Subcutaneous abdominal adipose tissue (tissue), 5 donors: ENCODE data around the gene MYO7B.
"Not testable (repeated sequence)": the region's sequence is repeated elsewhere in the genome, so short reads cannot be mapped to it uniquely, and the experiment has no call there.

Experiments used
- H3K27ac ChIP-seq: one replicate; pipeline ENCODE4 v1.7.0; 2013; ENCODE audit warnings: low read depth, mild to moderate bottlenecking, inconsistent platforms, low read length, moderate library complexity
- H3K27me3 ChIP-seq, 5 donors: one replicate each; pipeline ENCODE4 v1.7.0; 2013; ENCODE audit warnings: low read length in 5 of 5, inconsistent platforms in 1 of 5; ENCODE audit not compliant: control insufficient read depth in 5 of 5, insufficient read depth in 4 of 5
- H3K36me3 ChIP-seq, 5 donors: one replicate each; pipeline ENCODE4 v1.7.0; 2013; ENCODE audit warnings: low read length in 5 of 5; ENCODE audit not compliant: control insufficient read depth in 5 of 5, insufficient read depth in 5 of 5
- H3K4me1 ChIP-seq, 5 donors: one replicate each; pipeline ENCODE4 v1.7.0; 2013; ENCODE audit warnings: low read length in 5 of 5, mild to moderate bottlenecking in 3 of 5, moderate library complexity in 1 of 5; ENCODE audit not compliant: control insufficient read depth in 5 of 5, insufficient read depth in 5 of 5
- H3K4me3 ChIP-seq, 5 donors: one replicate each; pipeline ENCODE4 v1.7.0; 2013; ENCODE audit warnings: low read length in 5 of 5, low read depth in 1 of 5
- H3K9ac ChIP-seq, 5 donors: one replicate each; pipeline ENCODE4 v1.7.0; 2013; ENCODE audit warnings: low read length in 5 of 5, mild to moderate bottlenecking in 4 of 5, moderate library complexity in 3 of 5
- H3K9me3 ChIP-seq, 5 donors: one replicate each; pipeline ENCODE4 v1.7.0; 2013; ENCODE audit warnings: low read length in 5 of 5; ENCODE audit not compliant: control insufficient read depth in 5 of 5
- donor health status: healthy.
- donor health status: healthy.
- donor health status: healthy.
- donor health status: healthy.
- donor health status: healthy.

The MYO7B gene

GRCh38 chr2:127530245-127531140 is 5.0 kb upstream of the MYO7B start:
- Histone ChIP-seq H3K27ac (no peak overlapping the region), H3K9me3 (peaks cover 0 to 5% (median 3%) of the 10 kb centered on the region in 5 donors), H3K4me1 (peaks cover 4 to 11% (median 9%) of the 10 kb centered on the region in 5 donors), H3K36me3 (no peaks in the 10 kb centered on the region), H3K9ac (no peak overlapping the region), H3K27me3 (peaks cover 0 to 9% (median 6%) of the 10 kb centered on the region in 5 donors), H3K4me3 (no peak overlapping the region)

- peaks cover 4 to 9% (median 7%) of the 10 kb centered on the region in 5 donors for H3K4me1 ChIP-seq
- no peak overlapping the region for H3K9ac ChIP-seq
These were observed 4.2 kb upstream of the MYO7B start for GRCh38 chr2:127531221-127531648.

GRCh38 chr2:127532296-127532695 is 3.2 kb upstream of the MYO7B start:
- Histone ChIP-seq H3K4me3 (no peak overlapping the region), H3K27ac (no peak overlapping the region), H3K36me3 (no peaks in the 10 kb centered on the region), H3K9ac (no peak overlapping the region), H3K4me1 (peaks cover under 1 to 2% (median 2%) of the 10 kb centered on the region in 5 donors), H3K9me3 (peaks cover 0 to 5% (median 3%) of the 10 kb centered on the region in 5 donors), H3K27me3 (peaks cover 0 to 10% (median 9%) of the 10 kb centered on the region in 5 donors)

More at GRCh38 chr2:127531221-127531648, 4.2 kb upstream of the MYO7B start:
- no peak overlapping the region for H3K27ac ChIP-seq
- H3K27me3 ChIP-seq, result peaks cover 0 to 10% (median 9%) of the 10 kb centered on the region in 5 donors
- peaks cover 0 to 5% (median 3%) of the 10 kb centered on the region in 5 donors for H3K9me3 ChIP-seq
- H3K4me3 ChIP-seq, result no peak overlapping the region
- no peaks in the 10 kb centered on the region for H3K36me3 ChIP-seq

GRCh38 chr2:127535918-127536317 is 435 bp downstream of the MYO7B start:
- H3K27ac ChIP-seq, result no peak overlapping the region

GRCh38 chr2:127536707-127537541 is 1.4 kb downstream of the MYO7B start:
- Histone ChIP-seq H3K27ac (no peak overlapping the region), H3K36me3 (no peaks in the 10 kb centered on the region), H3K4me3 (no peak overlapping the region), H3K27me3 (peaks cover 0 to 10% (median 9%) of the 10 kb centered on the region in 5 donors), H3K9me3 (no peaks in the 10 kb centered on the region), H3K4me1 (peaks cover 2 to 7% (median 5%) of the 10 kb centered on the region in 5 donors), H3K9ac (no peak overlapping the region)

More at GRCh38 chr2:127535918-127536317, 435 bp downstream of the MYO7B start:
- no peaks in the 10 kb centered on the region for H3K36me3 ChIP-seq
- no peak overlapping the region for H3K4me3 ChIP-seq
- peaks cover 0 to 2% (median 0%) of the 10 kb centered on the region in 5 donors for H3K4me1 ChIP-seq
- H3K9me3 ChIP-seq, result no peaks in the 10 kb centered on the region
- H3K9ac ChIP-seq, result no peak overlapping the region
- peaks cover 0 to 10% (median 9%) of the 10 kb centered on the region in 5 donors for H3K27me3 ChIP-seq

- Histone ChIP-seq H3K27ac (no peak overlapping the region), H3K9me3 (no peaks in the 10 kb centered on the region), H3K4me3 (no peak overlapping the region), H3K27me3 (peaks cover 0 to 10% (median 9%) of the 10 kb centered on the region in 5 donors), H3K4me1 (peaks cover 2 to 11% (median 8%) of the 10 kb centered on the region in 5 donors), H3K9ac (no peak overlapping the region), H3K36me3 (no peaks in the 10 kb centered on the region)
These were observed 2.2 kb downstream of the MYO7B start for GRCh38 chr2:127537644-127538043.

GRCh38 chr2:127541809-127542208 is 6.3 kb downstream of the MYO7B start:
- no peak overlapping the region for H3K27ac ChIP-seq
- no peak overlapping the region for H3K9ac ChIP-seq
- no peak overlapping the region for H3K4me3 ChIP-seq
- no peaks in the 10 kb centered on the region for H3K27me3 ChIP-seq
- peaks cover 0 to 11% (median 8%) of the 10 kb centered on the region in 5 donors for H3K4me1 ChIP-seq
- no peaks in the 10 kb centered on the region for H3K36me3 ChIP-seq
- H3K9me3 ChIP-seq, result no peaks in the 10 kb centered on the region

- no peak overlapping the region for H3K27ac ChIP-seq
- H3K4me3 ChIP-seq, result no peak overlapping the region
- H3K4me1 ChIP-seq, result peaks cover 0 to 11% (median 8%) of the 10 kb centered on the region in 5 donors
- no peaks in the 10 kb centered on the region for H3K9me3 ChIP-seq
- H3K27me3 ChIP-seq, result no peaks in the 10 kb centered on the region
- H3K36me3 ChIP-seq, result no peaks in the 10 kb centered on the region
- H3K9ac ChIP-seq, result no peak overlapping the region
These were observed 6.7 kb downstream of the MYO7B start for GRCh38 chr2:127542231-127542630.

GRCh38 chr2:127543013-127543501 is 7.6 kb downstream of the MYO7B start:
- not testable (repeated sequence) for H3K27ac ChIP-seq, H3K9ac ChIP-seq

More at GRCh38 chr2:127543013-127543501, 7.6 kb downstream of the MYO7B start:
- H3K9me3 ChIP-seq, H3K27me3 ChIP-seq, H3K36me3 ChIP-seq, H3K4me3 ChIP-seq: not testable (repeated sequence)
- H3K4me1 ChIP-seq, result peaks cover 0 to 11% (median 8%) of the 10 kb centered on the region in 5 donors
